Lower lobe of right lung (tissue), 2 donors: Measurements from ENCODE around the gene MMAB. TPM values are rescaled to one million over a fixed set of nuclear protein-coding genes. Genes with fewer than 3 reads are reported as not detected.

ENCODE experiments used
- ATAC-seq, 2 donors: fragments of 200-7000 bp; cut with Tn5 transposase; one replicate each; pipeline ENCODE4 v1.9.1; 2020 to 2022; ENCODE audit warnings: mild to moderate bottlenecking in 2 of 2, moderate library complexity in 2 of 2
- DNase-seq: peaks from one replicate; pipeline ENCODE4 v3.0.0-alpha.2; 2020
- H3K27ac ChIP-seq: fragments of 200-600 bp; one replicate; pipeline ENCODE4 v1.8.0; 2022
- H3K27me3 ChIP-seq: fragments of 200-600 bp; one replicate; pipeline ENCODE4 v1.8.0; 2022; ENCODE audit warnings: low read depth
- H3K36me3 ChIP-seq: fragments of 200-600 bp; one replicate; pipeline ENCODE4 v1.8.0; 2022; ENCODE audit warnings: mild to moderate bottlenecking
- H3K4me1 ChIP-seq: fragments of 200-600 bp; one replicate; pipeline ENCODE4 v1.8.0; 2022
- H3K4me3 ChIP-seq: fragments of 200-600 bp; one replicate; pipeline ENCODE4 v1.8.0; 2022; ENCODE audit warnings: mild to moderate bottlenecking
- H3K9me3 ChIP-seq: fragments of 200-600 bp; one replicate; pipeline ENCODE4 v1.8.0; 2022
- CTCF ChIP-seq: fragments of 200-600 bp; IDR thresholded peaks from one replicate; pipeline ENCODE4 v1.8.0; 2022; ENCODE audit warnings: antibody characterized with exemption, mild to moderate bottlenecking
- intact Hi-C: fragments of 100-400 bp; cut with DNase I; formaldehyde crosslinking; loops from one replicate; pipeline ENCODE4 v1.11.0; 2022
- total RNA-seq: library from RNA; stranded (reverse); fragmentation: NEBNext Ultra II Directional; extraction: Animal tissue kit (Norgen Biotek cat#: 25700); gene quantifications from one replicate; pipeline ENCODE4 v1.2.1, GENCODE V29; 2021
- donor health status: DM: no; HTN: yes; CAD: no; lungs with severe emphysema.

The MMAB gene
- total RNA-seq, 1 donor from 2014 or later: 55.0 TPM

- TF ChIP-seq CTCF: no peak
- intact Hi-C loops: loop anchor here (10.0 kb wide), 1 partner anchor 247 kb away; no protein-coding TSS in a partner anchor
- no peaks in the 10 kb centered on the region for H3K9me3 ChIP-seq
- no peak overlapping the region for H3K4me3 ChIP-seq
- H3K27me3 ChIP-seq: no peaks in the 10 kb centered on the region
- DNase-seq: peak; percentile 14
- H3K36me3 ChIP-seq: peaks cover 98% of the 10 kb centered on the region
- no peak overlapping the region for H3K27ac ChIP-seq
- ATAC-seq: no peak
- H3K4me1 ChIP-seq: no peaks in the 10 kb centered on the region
Measured at GRCh38 chr12:109527489-109528123, 45.7 kb downstream of the MMAB start.

GRCh38 chr12:109525279-109525585 lies 48.1 kb downstream of the MMAB start:
- Histone ChIP-seq H3K4me3 (no peak overlapping the region), H3K4me1 (no peaks in the 10 kb centered on the region), H3K27me3 (no peaks in the 10 kb centered on the region), H3K36me3 (peaks cover 100% of the 10 kb centered on the region), H3K27ac (no peak overlapping the region), H3K9me3 (no peaks in the 10 kb centered on the region)
- DNase-seq: no peak
- no peak for ATAC-seq
- intact Hi-C loops: loop anchor here (10.0 kb wide), 1 partner anchor 250 kb away; no protein-coding TSS in a partner anchor
- no peak for TF ChIP-seq CTCF

- ATAC-seq (no peak), DNase-seq (peak; percentile 37)
- intact Hi-C loops: loop anchor here (10.0 kb wide), 1 partner anchor 250 kb away; no protein-coding TSS in a partner anchor
- Histone ChIP-seq H3K27me3 (no peaks in the 10 kb centered on the region), H3K36me3 (peaks cover 100% of the 10 kb centered on the region), H3K9me3 (no peaks in the 10 kb centered on the region), H3K27ac (no peak overlapping the region), H3K4me1 (no peaks in the 10 kb centered on the region), H3K4me3 (no peak overlapping the region)
- no peak for TF ChIP-seq CTCF
Measured at GRCh38 chr12:109524466-109525278, 48.6 kb downstream of the MMAB start.

- Histone ChIP-seq H3K27ac (no peak overlapping the region), H3K36me3 (peaks cover 98% of the 10 kb centered on the region), H3K27me3 (no peaks in the 10 kb centered on the region), H3K4me1 (no peaks in the 10 kb centered on the region), H3K4me3 (no peak overlapping the region), H3K9me3 (no peaks in the 10 kb centered on the region)
- DNase-seq: no peak
- intact Hi-C loops: loop anchor here (10.0 kb wide), 1 partner anchor 251 kb away; no protein-coding TSS in a partner anchor
- ATAC-seq: peak in 1 of 2 donors; percentile 14
- no peak for TF ChIP-seq CTCF
Measured at GRCh38 chr12:109523504-109523903, 49.8 kb downstream of the MMAB start.

GRCh38 chr12:109523071-109523470 lies 50.2 kb downstream of the MMAB start:
- H3K9me3 ChIP-seq: no peaks in the 10 kb centered on the region
- no peak overlapping the region for H3K27ac ChIP-seq
- intact Hi-C loops: loop anchor here (10.0 kb wide), 1 partner anchor 252 kb away; no protein-coding TSS in a partner anchor
- no peaks in the 10 kb centered on the region for H3K27me3 ChIP-seq
- H3K36me3 ChIP-seq: peaks cover 98% of the 10 kb centered on the region
- no peak for TF ChIP-seq CTCF
- no peak overlapping the region for H3K4me3 ChIP-seq
- DNase-seq (no peak), ATAC-seq (no peak)
- H3K4me1 ChIP-seq: no peaks in the 10 kb centered on the region
